ENCODE results near the gene MRPL14. TPM values are rescaled to one million over a fixed set of nuclear protein-coding genes. Genes with fewer than 3 reads are reported as not detected.
A peak's percentile ranks its signal among the peaks of the same experiment; 100 is the strongest.

The MRPL14 gene
- total and polyA plus RNA-seq, 9 of the 15 experiments (the other 6 are each of a cell fraction or from before 2014, with no cell fraction given): 126 to 424 (median 165) TPM

DNA sequence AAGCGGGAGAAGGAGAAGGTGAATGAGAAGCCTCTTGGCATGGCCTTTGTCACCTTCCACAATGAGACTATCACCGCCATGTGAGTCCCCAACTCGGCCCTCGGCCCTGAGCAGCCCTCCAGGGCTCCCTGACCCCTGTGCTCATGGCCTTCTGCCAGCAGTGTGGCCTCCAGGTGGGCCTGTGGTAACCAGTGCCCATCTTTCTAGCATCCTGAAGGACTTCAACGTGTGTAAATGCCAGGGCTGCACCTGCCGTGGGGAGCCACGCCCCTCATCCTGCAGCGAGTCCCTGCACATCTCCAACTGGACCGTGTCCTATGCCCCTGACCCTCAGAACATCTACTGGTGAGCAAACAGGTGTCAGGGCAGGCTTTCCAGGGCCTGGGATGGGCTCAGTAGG, 21.1 kb upstream of the MRPL14 start:
- peaks cover 3% of the 10 kb centered on the region; the same call in 1 of the 2 replicates for H4K20me1 ChIP-seq (replicated peaks; ENCODE audit: control insufficient read depth, insufficient read depth, low read length)
- H3K27ac ChIP-seq (ENCODE audit: extremely low read depth, low read depth, low read length): no peak overlapping the region
- WGBS (ENCODE audit: insufficient coverage, low coverage, missing lambda C conversion rate): 82% methylated on average over 9 of the region's 9 CpGs
- H3K27me3 ChIP-seq (ENCODE audit: control insufficient read depth in 2 of 2, insufficient read depth in 2 of 2, low read length in 2 of 2): no peaks in the 10 kb centered on the region
- no peak for ATAC-seq
- no TSS peak for BruUV-seq (replicated peaks)
- ChIA-PET CTCF (ENCODE audit: low intra/inter-chr PET ratio) (interaction anchor here (0.8 kb wide), 1 partner anchor 86 kb away, joined by 7 read pairs; no protein-coding TSS in a partner anchor), POLR2A (interaction anchor here (1.0 to 1.2 kb wide), 2 partner anchors 27 to 99 kb away, joined by 3 read pairs; no protein-coding TSS in a partner anchor)
- no peak overlapping the region for H3K4me2 ChIP-seq (ENCODE audit: insufficient read depth, low read length)
- no peak for TF ChIP-seq ZNF431 (CRISPR knock-in tag; IDR thresholded peaks at IDR 0.05)
- peak; percentile 35; the same call in 1 of the 2 replicates for TF ChIP-seq POLR2G (IDR thresholded peaks at IDR 0.05; ENCODE audit: low read depth, low read length)
- 0 out of 2 replicates have a peak, but pooled peaks have one; percentile 12 for TF ChIP-seq RBFOX2 (IDR thresholded peaks at IDR 0.05; ENCODE audit: low read depth, low read length)
- H2AFZ ChIP-seq (ENCODE audit: low read depth, low read length): no peak overlapping the region
- no peak for DNase-seq (ENCODE audit: extremely low read depth in 1 of 4, low spot score in 3 of 4)
- H3K4me1 ChIP-seq (replicated peaks in 1 of 2; ENCODE audit: control insufficient read depth in 2 of 2, insufficient read depth in 2 of 2, low read length in 2 of 2): peaks cover 0 to 9% of the 10 kb centered on the region in 2 experiments; a peak in 3 of 5 replicates
- FAIRE-seq: no peak
- H3K9ac ChIP-seq (ENCODE audit: insufficient read depth in 1 of 2, low read depth in 2 of 2, low read length in 2 of 2): peak overlapping the region in 1 of 2 experiments; percentile 24; a peak in 1 of 4 replicates
- intact Hi-C loops (cut with micrococcal nuclease): no loop called here
- no peaks in the 10 kb centered on the region for H3K9me3 ChIP-seq (replicated peaks; ENCODE audit: control insufficient read depth, insufficient read depth, low read depth, low read length)
- H3K4me3 ChIP-seq: no peak overlapping the region
- H3K36me3 ChIP-seq (ENCODE audit: control insufficient read depth, insufficient read depth, low read length): peaks cover 77% of the 10 kb centered on the region
- H3K79me2 ChIP-seq (ENCODE audit: control insufficient read depth, insufficient read depth, low read length): no peaks in the 10 kb centered on the region
- H3K9me1 ChIP-seq (ENCODE audit: control insufficient read depth, insufficient read depth, low read length): no peaks in the 10 kb centered on the region
- in situ Hi-C loops (cut with MboI): no loop called here

GRCh38 chr6:44147256-44147655, 20.0 kb upstream of the MRPL14 start:
- peaks cover 0 to 9% of the 10 kb centered on the region in 2 experiments; a peak in 3 of 5 replicates for H3K4me1 ChIP-seq (replicated peaks in 1 of 2; ENCODE audit: control insufficient read depth in 2 of 2, insufficient read depth in 2 of 2, low read length in 2 of 2)
- no peak for DNase-seq (ENCODE audit: extremely low read depth in 1 of 4, low spot score in 3 of 4)
- H3K9me1 ChIP-seq (ENCODE audit: control insufficient read depth, insufficient read depth, low read length): no peaks in the 10 kb centered on the region
- H4K20me1 ChIP-seq (replicated peaks; ENCODE audit: control insufficient read depth, insufficient read depth, low read length): no peaks in the 10 kb centered on the region; the same call in 1 of the 2 replicates
- POLR2A ChIA-PET: interaction anchor here (0.7 to 1.2 kb wide), 3 partner anchors 26 to 109 kb away, joined by 3 read pairs; no protein-coding TSS in a partner anchor
- no peaks in the 10 kb centered on the region for H3K27me3 ChIP-seq (ENCODE audit: control insufficient read depth in 2 of 2, insufficient read depth in 2 of 2, low read length in 2 of 2)
- H3K4me3 ChIP-seq: no peak overlapping the region
- CTCF ChIA-PET (ENCODE audit: low intra/inter-chr PET ratio): interaction anchor here (0.8 kb wide), 1 partner anchor 87 kb away, joined by 7 read pairs; no protein-coding TSS in a partner anchor
- H3K27ac ChIP-seq (ENCODE audit: extremely low read depth, low read depth, low read length): no peak overlapping the region
- intact Hi-C loops (cut with micrococcal nuclease): no loop called here
- in situ Hi-C loops (cut with MboI): no loop called here
- H3K79me2 ChIP-seq (ENCODE audit: control insufficient read depth, insufficient read depth, low read length): no peaks in the 10 kb centered on the region
- no peak overlapping the region for H3K4me2 ChIP-seq (ENCODE audit: insufficient read depth, low read length)
- WGBS (ENCODE audit: insufficient coverage, low coverage, missing lambda C conversion rate): 89% methylated on average over 7 of the region's 7 CpGs
- ATAC-seq: no peak
- BruUV-seq (replicated peaks): no TSS peak
- no peaks in the 10 kb centered on the region for H3K9me3 ChIP-seq (replicated peaks; ENCODE audit: control insufficient read depth, insufficient read depth, low read depth, low read length)
- no peak overlapping the region; a peak in 1 of 4 replicates for H3K9ac ChIP-seq (ENCODE audit: insufficient read depth in 1 of 2, low read depth in 2 of 2, low read length in 2 of 2)
- H2AFZ ChIP-seq (ENCODE audit: low read depth, low read length): no peak overlapping the region
- FAIRE-seq: no peak
- peaks cover 77% of the 10 kb centered on the region for H3K36me3 ChIP-seq (ENCODE audit: control insufficient read depth, insufficient read depth, low read length)
- no peak for TF ChIP-seq ZNF174 (CRISPR knock-in tag; IDR thresholded peaks at IDR 0.05)
- no peak for TF ChIP-seq BCLAF1 (IDR thresholded peaks at IDR 0.05; ENCODE audit: borderline replicate concordance in 1 of 2, control insufficient read depth in 1 of 2, low read depth in 2 of 2, low read length in 1 of 2)
- TF ChIP-seq ZNF239 (CRISPR knock-in tag; IDR thresholded peaks at IDR 0.05): no peak

Measured in K562 (cell line).